ENCODE measurements around the gene WLS.

GRCh38 chr1:68181165-68181556 lies 51.2 kb downstream of the WLS start:
- TF ChIP-seq EZH2 (IDR thresholded peaks at IDR 0.05) (no peak), POLR2AphosphoS5 (IDR thresholded peaks at IDR 0.05; ENCODE audit: borderline replicate concordance, low read depth, low read length) (no peak)
